HG03103 (cell line): ENCODE measurements around the gene AVPR2.

Source experiments
- ATAC-seq: cut with Tn5 transposase; IDR thresholded peaks from one replicate; pipeline ENCODE4 v1.9.1; 2021; ENCODE audit warnings: low read depth; ENCODE audit not compliant: unreplicated experiment

Gene AVPR2

DNA sequence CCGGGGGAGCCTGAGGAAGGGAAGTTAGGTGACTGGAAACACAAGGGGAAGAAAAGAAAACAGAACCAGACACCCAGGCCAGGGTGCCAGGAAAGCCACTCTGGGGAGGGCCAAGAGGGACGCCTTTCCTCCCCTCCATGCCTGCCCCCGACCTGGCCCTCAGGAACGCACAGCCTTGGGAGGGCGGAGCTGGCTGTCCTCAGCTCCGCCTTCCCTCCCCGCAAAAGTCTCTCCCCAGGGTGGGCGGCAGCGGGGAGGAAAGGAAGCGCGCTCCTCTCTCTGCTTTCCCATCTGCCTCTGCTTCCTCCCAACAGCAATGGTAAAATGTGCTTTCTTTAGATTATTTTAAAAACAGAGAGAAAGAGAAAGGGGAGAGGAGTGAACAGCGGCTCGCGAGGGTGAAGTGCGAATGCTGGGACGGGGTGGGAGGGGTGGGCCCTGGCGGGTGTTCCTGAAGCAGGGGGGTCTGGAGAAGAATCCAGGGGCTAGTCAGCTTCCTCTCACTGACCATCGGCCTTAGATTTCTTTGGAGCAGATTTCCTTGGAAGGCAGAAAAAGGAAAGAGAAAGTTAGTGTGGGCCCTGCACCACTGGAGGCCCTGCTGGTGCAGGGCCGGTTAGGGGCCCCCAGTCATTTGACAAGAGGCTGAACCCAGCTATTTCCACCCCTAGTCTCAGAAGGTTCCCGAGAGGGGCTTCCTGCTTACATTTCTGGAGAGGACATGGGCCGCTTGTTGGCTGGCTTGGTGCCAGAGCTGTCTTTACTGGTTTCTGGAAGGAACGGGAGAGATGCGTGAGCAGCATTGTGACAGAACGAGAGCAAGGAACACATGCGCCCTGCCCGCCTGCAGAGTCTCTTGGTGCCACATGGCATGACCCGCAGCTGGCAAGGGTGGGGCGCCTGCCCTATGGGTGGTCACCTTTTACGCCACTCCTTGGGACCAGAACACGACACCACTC lies 44.7 kb downstream of the AVPR2 start:
- ATAC-seq: no peak

DNA sequence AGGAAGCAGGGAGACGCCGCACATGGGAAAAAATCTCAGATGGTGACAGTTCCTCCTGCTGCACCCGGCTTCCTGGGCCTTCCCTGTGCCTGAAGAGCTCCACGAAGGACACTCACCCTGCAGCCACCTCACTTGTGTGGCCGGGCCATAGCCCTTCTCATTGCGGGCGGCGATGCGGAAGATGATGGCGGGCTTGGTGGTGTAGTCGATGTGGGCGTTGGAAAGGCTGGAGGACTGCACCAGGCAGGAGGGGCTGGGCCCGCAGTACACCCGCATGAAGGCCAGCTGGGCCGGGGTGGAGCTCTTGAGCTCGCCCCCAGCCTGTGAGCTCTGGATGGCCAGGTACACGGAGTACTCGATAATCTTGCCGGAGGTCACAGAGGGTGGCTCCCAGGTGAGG lies 45.7 kb downstream of the AVPR2 start:
- ATAC-seq: no peak

DNA sequence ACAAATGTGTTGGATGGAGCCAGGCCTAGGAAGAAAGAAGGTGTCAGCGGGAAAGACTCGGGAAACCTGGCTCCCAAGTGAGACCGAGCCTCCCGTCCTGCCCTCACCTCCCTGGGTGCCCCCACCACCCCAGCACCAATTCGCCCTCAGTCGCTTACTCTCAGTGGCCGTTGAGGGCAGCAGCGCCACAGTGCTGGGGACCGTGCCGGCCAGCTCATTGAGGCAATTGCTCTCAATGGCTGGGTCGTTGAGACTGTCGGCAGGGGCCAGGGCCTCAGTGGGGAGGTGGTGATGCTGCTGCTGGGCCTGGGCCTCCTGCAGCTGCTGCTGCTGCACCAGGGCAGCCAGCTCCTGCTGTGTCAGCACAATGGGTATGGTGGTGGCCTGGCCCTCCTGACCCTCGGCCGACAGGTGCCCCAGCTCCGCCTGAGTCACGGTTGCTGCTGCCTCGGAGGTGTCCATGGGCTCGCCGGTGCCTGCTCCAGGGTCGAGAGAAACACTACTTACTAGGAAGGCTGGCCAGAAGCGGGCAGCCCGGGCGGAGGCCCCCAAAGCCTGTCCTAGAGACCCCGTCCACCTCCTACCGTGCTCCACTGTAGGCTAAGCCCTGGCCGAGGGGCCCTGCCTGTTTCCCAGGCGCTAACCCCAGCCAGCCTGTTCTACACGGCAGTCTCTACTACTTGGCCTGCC lies 47.4 kb downstream of the AVPR2 start:
- no peak for ATAC-seq

DNA sequence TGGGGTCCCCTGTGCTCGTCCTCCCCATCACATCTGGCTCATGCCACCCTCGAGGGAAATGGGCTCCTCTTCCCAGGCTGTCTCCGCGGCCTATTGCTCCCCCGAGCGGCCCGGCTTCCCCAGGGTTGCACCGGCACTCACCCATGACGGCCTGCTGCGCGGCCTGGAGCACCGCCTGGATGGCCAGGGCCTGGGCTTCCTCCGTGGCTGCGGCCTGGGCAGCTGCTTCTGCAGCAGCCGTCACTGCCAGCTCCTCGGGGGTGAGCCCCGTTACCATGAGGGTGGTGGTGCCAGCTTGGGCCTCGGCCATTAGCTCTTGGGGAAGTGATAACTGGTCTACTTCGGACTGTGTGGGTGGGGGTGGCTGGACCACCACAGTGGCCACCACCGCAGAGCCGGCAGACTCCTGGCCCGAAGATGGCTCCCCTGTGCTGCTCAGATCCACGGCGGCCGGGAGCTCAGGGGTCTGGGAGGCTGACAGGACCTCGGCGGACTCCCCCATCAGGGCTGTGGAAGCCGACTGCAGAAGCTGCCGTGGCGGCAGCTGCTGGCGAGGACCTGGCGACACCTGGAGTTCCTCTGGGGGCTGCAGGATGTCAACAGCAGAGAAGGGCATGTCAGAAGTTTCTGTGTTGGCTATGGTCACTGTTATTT lies 48.0 kb downstream of the AVPR2 start:
- ATAC-seq: no peak

DNA sequence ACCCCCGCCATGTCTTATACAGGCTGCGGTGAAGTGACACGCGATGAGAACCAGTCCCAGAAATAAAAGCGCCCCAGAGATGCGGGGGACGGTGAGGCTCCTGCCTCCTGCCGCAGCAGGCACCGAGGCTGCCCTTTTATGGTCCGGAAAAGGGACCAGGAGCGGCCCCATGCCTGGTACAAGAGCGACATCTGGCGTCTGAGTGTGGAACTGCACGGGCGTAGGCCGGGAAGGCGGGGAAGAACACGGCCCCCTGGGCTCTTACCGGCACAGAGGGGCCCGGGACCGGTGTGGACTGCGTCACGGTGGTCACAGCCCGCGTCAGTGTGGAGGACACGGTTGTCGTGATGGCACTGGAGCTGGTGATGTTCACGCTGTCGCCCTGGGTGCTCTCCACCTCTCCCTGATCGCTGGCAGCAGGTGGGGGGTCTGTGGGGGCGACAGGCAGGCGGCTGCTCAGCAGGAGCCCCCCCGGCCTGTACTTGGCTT lies 48.9 kb downstream of the AVPR2 start:
- ATAC-seq: no peak

DNA sequence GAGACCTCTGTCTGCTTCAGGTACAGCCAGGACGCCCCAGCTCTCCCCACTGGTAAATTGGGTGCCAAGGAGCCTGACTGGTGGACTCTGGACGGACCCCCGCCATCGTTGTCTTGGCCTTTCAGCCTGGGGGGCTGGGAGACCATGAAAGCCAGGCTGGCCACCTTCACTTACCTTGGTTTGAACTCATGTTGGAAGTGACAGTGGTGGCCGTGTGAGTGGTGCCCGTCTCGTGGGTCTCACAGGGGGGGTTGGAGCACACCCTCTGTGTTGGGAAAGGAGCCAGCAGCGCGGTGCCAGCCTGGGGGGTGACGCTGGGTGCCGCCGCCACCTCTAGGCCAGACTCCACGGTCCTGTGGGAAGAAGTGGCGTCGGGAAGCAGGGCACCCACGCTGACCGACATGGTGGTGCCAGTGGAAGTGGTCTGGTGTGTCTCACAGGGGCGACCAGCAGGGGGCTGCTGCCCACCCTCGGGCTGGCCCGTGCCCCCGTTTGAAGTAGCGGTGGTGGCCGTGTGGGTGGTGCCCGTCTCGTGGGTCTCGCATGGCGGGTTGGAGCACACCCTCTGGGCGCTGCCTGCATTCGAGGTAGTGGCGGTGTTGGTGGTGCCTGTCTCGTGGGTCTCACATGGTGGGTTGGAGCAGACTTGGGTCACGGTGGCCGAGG lies 49.6 kb downstream of the AVPR2 start:
- no peak for ATAC-seq

DNA sequence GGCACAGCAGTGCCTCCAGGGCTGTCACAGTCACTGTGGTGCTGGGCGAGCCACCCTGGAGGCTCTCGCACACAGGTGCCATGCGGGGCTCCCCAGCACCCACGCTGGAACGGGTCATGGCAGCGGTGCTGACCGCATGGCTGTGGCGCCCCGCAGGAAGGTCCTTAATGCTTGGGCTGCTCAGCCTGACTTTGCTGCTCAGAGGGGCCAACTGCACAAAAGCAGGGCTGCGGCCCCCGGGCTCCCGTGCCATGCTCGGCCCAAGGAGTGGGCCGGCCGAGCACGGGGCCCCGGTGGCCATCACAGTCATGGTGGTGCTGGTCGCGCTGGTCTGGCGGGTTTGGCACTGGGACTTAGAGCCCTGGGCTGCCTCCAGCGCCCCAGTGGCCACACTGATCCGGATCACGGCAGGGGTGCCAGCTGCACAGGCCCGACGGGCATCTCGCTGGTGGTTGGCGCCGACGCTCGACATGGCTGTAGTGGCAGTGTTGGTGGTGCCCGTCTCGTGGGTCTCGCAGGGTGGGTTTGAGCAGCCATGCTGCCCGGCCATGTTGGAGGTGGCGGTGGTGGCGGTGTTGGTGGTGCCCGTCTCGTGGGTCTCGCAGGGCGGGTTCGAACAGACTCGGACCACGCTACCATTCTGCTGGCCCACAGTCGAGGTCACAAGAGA lies 50.2 kb downstream of the AVPR2 start:
- no peak for ATAC-seq

DNA sequence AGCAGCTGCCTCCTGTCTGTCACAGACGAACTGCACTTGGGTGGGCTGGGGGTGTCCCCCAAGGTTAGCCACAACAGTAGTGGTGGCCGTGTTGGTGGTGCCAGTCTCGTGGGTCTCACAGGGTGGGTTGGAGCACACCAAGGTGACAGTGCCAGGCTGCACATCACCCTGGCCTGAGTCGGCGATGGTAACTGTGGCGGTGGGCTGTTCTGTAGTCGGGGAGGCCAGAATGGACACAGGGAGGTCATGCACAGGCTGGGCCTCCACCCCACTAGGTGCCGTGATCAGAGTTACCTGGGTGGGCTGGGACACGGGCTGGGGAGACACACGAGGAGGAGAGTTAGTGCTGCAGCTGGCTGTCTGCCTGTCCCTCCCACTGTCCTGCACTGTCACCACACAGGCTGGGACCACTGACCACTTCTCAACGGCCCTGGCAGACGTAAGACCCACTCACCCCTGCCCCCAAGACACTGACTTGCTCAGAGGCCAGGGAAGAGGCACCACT lies 50.8 kb downstream of the AVPR2 start:
- ATAC-seq: no peak

DNA sequence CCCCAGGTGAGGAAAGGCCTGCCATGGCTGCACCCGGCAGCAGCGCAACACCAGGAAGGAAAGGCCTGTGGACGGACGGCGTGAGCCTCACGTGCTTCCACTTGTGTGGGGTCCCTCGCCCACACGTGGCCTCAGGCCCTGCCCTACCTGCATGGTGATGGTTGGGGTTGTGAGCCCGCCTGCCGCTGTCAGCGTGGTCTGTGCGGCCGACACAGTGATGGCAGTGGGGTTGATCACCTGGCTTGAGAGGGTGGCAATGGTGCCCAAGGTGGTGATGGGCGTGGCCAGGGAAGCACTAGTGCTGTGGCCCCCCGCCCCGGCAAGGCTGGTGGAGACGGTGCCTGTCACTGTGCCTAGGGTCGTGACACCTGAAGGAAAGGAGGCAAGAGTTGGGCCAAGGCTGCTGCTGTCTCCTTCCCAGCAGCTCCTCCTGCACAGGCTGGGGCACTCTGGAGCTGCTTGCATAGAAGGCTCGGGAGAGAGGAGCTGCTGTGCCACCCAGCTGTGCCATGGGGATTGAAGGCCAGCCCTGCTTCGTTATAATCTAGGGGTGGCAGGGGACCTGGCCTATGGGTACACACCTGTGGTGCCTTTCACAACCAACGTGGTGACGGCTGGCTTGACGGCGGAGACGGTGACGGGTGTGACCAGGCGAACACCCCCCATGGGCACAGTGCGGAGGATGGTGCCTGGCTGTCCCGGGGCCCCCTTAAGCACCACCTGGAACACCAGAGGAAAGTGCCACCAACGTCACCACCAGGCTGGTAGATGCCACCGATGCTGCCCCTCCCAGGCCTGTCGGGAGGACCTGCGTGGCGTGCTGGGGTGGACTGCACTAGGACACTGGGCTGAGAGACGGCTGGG lies 51.8 kb downstream of the AVPR2 start:
- no peak for ATAC-seq
